Measurements from ENCODE around the gene COTL1.
A peak's percentile ranks its signal among the peaks of the same experiment; 100 is the strongest.

The COTL1 gene

GRCh38 chr16:84613408-84614072 lies 4.3 kb downstream of the COTL1 start:
- no peak overlapping the region for H3K4me3 ChIP-seq (ENCODE audit: low read depth, low read length)
- no peak for TF ChIP-seq CTCF (conservative IDR thresholded peaks at IDR 0.05; ENCODE audit: low read depth, low read length)
- no peak for DNase-seq (ENCODE audit: low read depth)

- no peak for DNase-seq (ENCODE audit: low read depth)
- TF ChIP-seq CTCF (conservative IDR thresholded peaks at IDR 0.05; ENCODE audit: low read depth, low read length): no peak
- H3K4me3 ChIP-seq (ENCODE audit: low read depth, low read length): no peak overlapping the region
Observed at GRCh38 chr16:84612686-84613085, 5.2 kb downstream of the COTL1 start.

GRCh38 chr16:84611041-84611440 lies 6.8 kb downstream of the COTL1 start:
- no peak overlapping the region for H3K4me3 ChIP-seq (ENCODE audit: low read depth, low read length)
- peak; percentile 82 for DNase-seq (ENCODE audit: low read depth)
- TF ChIP-seq CTCF (conservative IDR thresholded peaks at IDR 0.05; ENCODE audit: low read depth, low read length): no peak

GRCh38 chr16:84610376-84610775 lies 7.5 kb downstream of the COTL1 start:
- TF ChIP-seq CTCF (conservative IDR thresholded peaks at IDR 0.05; ENCODE audit: low read depth, low read length): no peak
- DNase-seq (ENCODE audit: low read depth): peak; percentile 37
- H3K4me3 ChIP-seq (ENCODE audit: low read depth, low read length): no peak overlapping the region

GRCh38 chr16:84609563-84610177 lies 8.2 kb downstream of the COTL1 start:
- no peak for DNase-seq (ENCODE audit: low read depth)
- no peak for TF ChIP-seq CTCF (conservative IDR thresholded peaks at IDR 0.05; ENCODE audit: low read depth, low read length)

GRCh38 chr16:84608282-84608681 lies 9.6 kb downstream of the COTL1 start:
- DNase-seq (ENCODE audit: low read depth): no peak

More at GRCh38 chr16:84609563-84610177, 8.2 kb downstream of the COTL1 start:
- H3K4me3 ChIP-seq (ENCODE audit: low read depth, low read length): no peak overlapping the region

More at GRCh38 chr16:84608282-84608681, 9.6 kb downstream of the COTL1 start:
- no peak overlapping the region for H3K4me3 ChIP-seq (ENCODE audit: low read depth, low read length)
- no peak for TF ChIP-seq CTCF (conservative IDR thresholded peaks at IDR 0.05; ENCODE audit: low read depth, low read length)
